Keratinocyte (primary cell): ENCODE data around the gene SLC39A11.

Experiments used
- EZH2 ChIP-seq: IDR thresholded peaks from one replicate; pipeline ENCODE4 v1.6.1; 2012; ENCODE audit warnings: inconsistent platforms, mild to moderate bottlenecking, low read length, moderate library complexity
- TF ChIP-seq, protein P1 (sequence below), 3 experiments: IDR thresholded peaks in 1 of 3; conservative IDR thresholded peaks in 1 of 3; optimal IDR thresholded peaks in 1 of 3; 2 replicates in 2 of 3; 3 replicates in 1 of 3; pipeline versions ENCODE3 to v1.5.1; 2011; ENCODE audit warnings: low read length in 3 of 3, mild to moderate bottlenecking in 3 of 3, moderate library complexity in 2 of 3, control low read depth in 1 of 3, inconsistent platforms in 1 of 3; ENCODE audit not compliant: insufficient read depth in 2 of 3; ENCODE audit errors: extremely low read depth in 1 of 3

DNA sequence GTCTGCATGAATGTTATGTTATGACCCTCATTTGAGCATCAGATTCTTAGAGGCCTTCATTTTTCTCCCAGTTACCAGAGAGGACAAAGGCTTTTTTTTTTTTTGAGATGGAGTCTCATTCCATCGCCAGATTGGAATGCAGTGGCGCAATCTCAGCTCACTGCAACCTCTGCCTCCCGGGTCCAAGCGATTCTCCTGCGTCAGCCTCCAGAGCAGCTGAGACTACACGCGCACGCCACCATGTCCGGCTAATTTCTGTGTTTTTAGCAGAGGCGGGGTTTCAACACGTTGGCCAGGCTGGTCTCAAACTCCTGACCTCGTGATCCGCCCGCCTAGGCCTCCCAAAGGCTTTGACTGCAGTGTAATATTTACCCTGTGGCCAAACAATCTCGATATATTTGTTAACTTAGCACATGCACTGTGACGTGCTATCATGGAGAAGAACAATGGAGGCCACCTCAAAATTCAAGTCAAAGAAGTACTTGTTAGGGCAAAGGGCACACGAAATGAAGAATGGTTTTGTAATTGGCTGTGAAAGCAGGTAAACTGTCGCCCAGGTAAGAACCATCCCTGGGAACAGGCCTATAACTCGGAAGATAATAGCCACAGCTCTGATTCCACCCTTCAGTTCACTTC is 303.4 kb downstream of the SLC39A11 start:
- TF ChIP-seq, protein P1, sequence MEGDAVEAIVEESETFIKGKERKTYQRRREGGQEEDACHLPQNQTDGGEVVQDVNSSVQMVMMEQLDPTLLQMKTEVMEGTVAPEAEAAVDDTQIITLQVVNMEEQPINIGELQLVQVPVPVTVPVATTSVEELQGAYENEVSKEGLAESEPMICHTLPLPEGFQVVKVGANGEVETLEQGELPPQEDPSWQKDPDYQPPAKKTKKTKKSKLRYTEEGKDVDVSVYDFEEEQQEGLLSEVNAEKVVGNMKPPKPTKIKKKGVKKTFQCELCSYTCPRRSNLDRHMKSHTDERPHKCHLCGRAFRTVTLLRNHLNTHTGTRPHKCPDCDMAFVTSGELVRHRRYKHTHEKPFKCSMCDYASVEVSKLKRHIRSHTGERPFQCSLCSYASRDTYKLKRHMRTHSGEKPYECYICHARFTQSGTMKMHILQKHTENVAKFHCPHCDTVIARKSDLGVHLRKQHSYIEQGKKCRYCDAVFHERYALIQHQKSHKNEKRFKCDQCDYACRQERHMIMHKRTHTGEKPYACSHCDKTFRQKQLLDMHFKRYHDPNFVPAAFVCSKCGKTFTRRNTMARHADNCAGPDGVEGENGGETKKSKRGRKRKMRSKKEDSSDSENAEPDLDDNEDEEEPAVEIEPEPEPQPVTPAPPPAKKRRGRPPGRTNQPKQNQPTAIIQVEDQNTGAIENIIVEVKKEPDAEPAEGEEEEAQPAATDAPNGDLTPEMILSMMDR (optimal IDR thresholded peaks at IDR 0.05 in 1 of 3, IDR thresholded peaks at IDR 0.05 in 1 of 3, conservative IDR thresholded peaks at IDR 0.05 in 1 of 3; ENCODE audit: extremely low read depth in 1 of 3, insufficient read depth in 2 of 3, low read length in 3 of 3): no peak
- no peak for TF ChIP-seq EZH2
